GM19468 (cell line): Measurements from ENCODE around the gene PDK4.

Experiments
- ATAC-seq: cut with Tn5 transposase; IDR thresholded peaks from one replicate; pipeline ENCODE4 v1.9.1; 2021; ENCODE audit warnings: mild to moderate bottlenecking, moderate library complexity, moderate number of reproducible peaks; ENCODE audit not compliant: unreplicated experiment; ENCODE audit errors: extremely low read depth

The PDK4 gene

GRCh38 chr7:95536656-95537311 lies 59.5 kb downstream of the PDK4 start:
- no peak for ATAC-seq

GRCh38 chr7:95535662-95536061 lies 60.7 kb downstream of the PDK4 start:
- ATAC-seq = no peak

GRCh38 chr7:95534796-95535195 lies 61.5 kb downstream of the PDK4 start:
- no peak for ATAC-seq
